DOHH2 (cell line): Measurements from ENCODE around the gene GPR42.

Source experiments
- EZH2phosphoT487 ChIP-seq: fragments of 200-600 bp; sonication (generic); IDR thresholded peaks from 2 replicates; pipeline ENCODE4 v1.6.1; 2017; ENCODE audit warnings: borderline replicate concordance, mild to moderate bottlenecking, antibody characterized with exemption, low read length, moderate library complexity, mixed read lengths
- TF ChIP-seq, protein P1 (sequence below): fragments of 200-600 bp; sonication (generic); IDR thresholded peaks from one replicate; pipeline ENCODE4 v1.5.1; 2014; ENCODE audit warnings: antibody characterized with exemption, mild to moderate bottlenecking, low read depth, low read length; ENCODE audit not compliant: poor library complexity, severe bottlenecking

- TF ChIP-seq, protein P1, sequence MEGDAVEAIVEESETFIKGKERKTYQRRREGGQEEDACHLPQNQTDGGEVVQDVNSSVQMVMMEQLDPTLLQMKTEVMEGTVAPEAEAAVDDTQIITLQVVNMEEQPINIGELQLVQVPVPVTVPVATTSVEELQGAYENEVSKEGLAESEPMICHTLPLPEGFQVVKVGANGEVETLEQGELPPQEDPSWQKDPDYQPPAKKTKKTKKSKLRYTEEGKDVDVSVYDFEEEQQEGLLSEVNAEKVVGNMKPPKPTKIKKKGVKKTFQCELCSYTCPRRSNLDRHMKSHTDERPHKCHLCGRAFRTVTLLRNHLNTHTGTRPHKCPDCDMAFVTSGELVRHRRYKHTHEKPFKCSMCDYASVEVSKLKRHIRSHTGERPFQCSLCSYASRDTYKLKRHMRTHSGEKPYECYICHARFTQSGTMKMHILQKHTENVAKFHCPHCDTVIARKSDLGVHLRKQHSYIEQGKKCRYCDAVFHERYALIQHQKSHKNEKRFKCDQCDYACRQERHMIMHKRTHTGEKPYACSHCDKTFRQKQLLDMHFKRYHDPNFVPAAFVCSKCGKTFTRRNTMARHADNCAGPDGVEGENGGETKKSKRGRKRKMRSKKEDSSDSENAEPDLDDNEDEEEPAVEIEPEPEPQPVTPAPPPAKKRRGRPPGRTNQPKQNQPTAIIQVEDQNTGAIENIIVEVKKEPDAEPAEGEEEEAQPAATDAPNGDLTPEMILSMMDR: no peak
- no peak for TF ChIP-seq EZH2phosphoT487
Measured at GRCh38 chr19:35341565-35342225, 29.2 kb upstream of the GPR42 start.
